Measurements from ENCODE around the gene IER3IP1. TPM values are rescaled to one million over a fixed set of nuclear protein-coding genes. Genes with fewer than 3 reads are reported as not detected.

Gene IER3IP1
- polyA plus RNA-seq, 1 donor (not counting 4 experiments of a cell fraction or from before 2014, with no cell fraction given) = 17.5 TPM

GRCh38 chr18:47209171-47209570 is 33.0 kb upstream of the IER3IP1 start:
- H3K4me1 ChIP-seq (ENCODE audit: control insufficient read depth, extremely low read depth, insufficient read depth, low read length) = no peaks in the 10 kb centered on the region
- H3K27ac ChIP-seq (ENCODE audit: control insufficient read depth, insufficient read depth, low read length) = no peak overlapping the region
- no peaks in the 10 kb centered on the region for H3K79me2 ChIP-seq (ENCODE audit: control insufficient read depth, insufficient read depth, low read length)
- FAIRE-seq = no peak
- no peak overlapping the region for H3K4me2 ChIP-seq (ENCODE audit: control insufficient read depth, extremely low read depth, insufficient read depth, low read depth, low read length)
- TF ChIP-seq EZH2 (IDR thresholded peaks at IDR 0.05; ENCODE audit: low read length) = no peak
- no peak for TF ChIP-seq CTCF (optimal IDR thresholded peaks at IDR 0.05 in 1 of 3, IDR thresholded peaks at IDR 0.05 in 1 of 3, conservative IDR thresholded peaks at IDR 0.05 in 1 of 3; ENCODE audit: extremely low read depth in 1 of 3, insufficient read depth in 2 of 3, low read length in 3 of 3)
- dilution Hi-C loops (cut with MboI; ENCODE audit: extremely low pct_ligation_motif_present, low sequenced_read_pairs) = no loop called here
- H4K20me1 ChIP-seq (ENCODE audit: control insufficient read depth, extremely low read depth, insufficient read depth, low read length) = no peaks in the 10 kb centered on the region
- H3K27me3 ChIP-seq (ENCODE audit: control insufficient read depth, extremely low read depth, insufficient read depth, low read length) = peaks cover 8% of the 10 kb centered on the region
- H3K36me3 ChIP-seq (ENCODE audit: control insufficient read depth in 2 of 2, extremely low read depth in 1 of 2, insufficient read depth in 2 of 2, low read length in 2 of 2) = no peaks in the 10 kb centered on the region
- no peaks in the 10 kb centered on the region for H3K9me3 ChIP-seq (ENCODE audit: control insufficient read depth, low read depth, low read length)
- H3K9ac ChIP-seq (ENCODE audit: control insufficient read depth, extremely low read depth, insufficient read depth, low read length) = no peak overlapping the region
- no peak for DNase-seq (ENCODE audit: low read depth, low spot score)
- no peak overlapping the region for H3K4me3 ChIP-seq (ENCODE audit: control insufficient read depth in 2 of 3, extremely low read depth in 1 of 3, insufficient read depth in 2 of 3, low read depth in 1 of 3, low read length in 3 of 3)
- H2AFZ ChIP-seq (ENCODE audit: control insufficient read depth, low read length) = no peak overlapping the region
- no peaks in the 10 kb centered on the region for H3K9me1 ChIP-seq (ENCODE audit: control insufficient read depth, extremely low read depth, insufficient read depth, low read length)

- H3K9me1 ChIP-seq (ENCODE audit: control insufficient read depth, extremely low read depth, insufficient read depth, low read length) = no peaks in the 10 kb centered on the region
- H3K4me3 ChIP-seq (ENCODE audit: control insufficient read depth in 2 of 3, extremely low read depth in 1 of 3, insufficient read depth in 2 of 3, low read depth in 1 of 3, low read length in 3 of 3) = no peak overlapping the region
- FAIRE-seq = no peak
- no peak overlapping the region for H3K9ac ChIP-seq (ENCODE audit: control insufficient read depth, extremely low read depth, insufficient read depth, low read length)
- H3K4me2 ChIP-seq (ENCODE audit: control insufficient read depth, extremely low read depth, insufficient read depth, low read depth, low read length) = no peak overlapping the region
- TF ChIP-seq EZH2 (IDR thresholded peaks at IDR 0.05; ENCODE audit: low read length) (no peak), CTCF (optimal IDR thresholded peaks at IDR 0.05 in 1 of 3, IDR thresholded peaks at IDR 0.05 in 1 of 3, conservative IDR thresholded peaks at IDR 0.05 in 1 of 3; ENCODE audit: extremely low read depth in 1 of 3, insufficient read depth in 2 of 3, low read length in 3 of 3) (no peak)
- H3K27ac ChIP-seq (ENCODE audit: control insufficient read depth, insufficient read depth, low read length) = no peak overlapping the region
- no peaks in the 10 kb centered on the region for H3K4me1 ChIP-seq (ENCODE audit: control insufficient read depth, extremely low read depth, insufficient read depth, low read length)
- DNase-seq (ENCODE audit: low read depth, low spot score) = no peak
- dilution Hi-C loops (cut with MboI; ENCODE audit: extremely low pct_ligation_motif_present, low sequenced_read_pairs) = no loop called here
- no peaks in the 10 kb centered on the region for H3K9me3 ChIP-seq (ENCODE audit: control insufficient read depth, low read depth, low read length)
- no peaks in the 10 kb centered on the region for H4K20me1 ChIP-seq (ENCODE audit: control insufficient read depth, extremely low read depth, insufficient read depth, low read length)
- peaks cover 2% of the 10 kb centered on the region for H3K27me3 ChIP-seq (ENCODE audit: control insufficient read depth, extremely low read depth, insufficient read depth, low read length)
- H3K79me2 ChIP-seq (ENCODE audit: control insufficient read depth, insufficient read depth, low read length) = no peaks in the 10 kb centered on the region
- no peaks in the 10 kb centered on the region for H3K36me3 ChIP-seq (ENCODE audit: control insufficient read depth in 2 of 2, extremely low read depth in 1 of 2, insufficient read depth in 2 of 2, low read length in 2 of 2)
- no peak overlapping the region for H2AFZ ChIP-seq (ENCODE audit: control insufficient read depth, low read length)
Observed at GRCh38 chr18:47206945-47207637, 30.9 kb upstream of the IER3IP1 start.
